Medulla oblongata (tissue), 1 donor: ENCODE measurements around the gene DGKE.

ENCODE experiments used
- DNase-seq: peaks from one replicate; pipeline ENCODE4 v3.0.0-alpha.2; 2015; ENCODE audit errors: extremely low spot score

Gene DGKE

DNA sequence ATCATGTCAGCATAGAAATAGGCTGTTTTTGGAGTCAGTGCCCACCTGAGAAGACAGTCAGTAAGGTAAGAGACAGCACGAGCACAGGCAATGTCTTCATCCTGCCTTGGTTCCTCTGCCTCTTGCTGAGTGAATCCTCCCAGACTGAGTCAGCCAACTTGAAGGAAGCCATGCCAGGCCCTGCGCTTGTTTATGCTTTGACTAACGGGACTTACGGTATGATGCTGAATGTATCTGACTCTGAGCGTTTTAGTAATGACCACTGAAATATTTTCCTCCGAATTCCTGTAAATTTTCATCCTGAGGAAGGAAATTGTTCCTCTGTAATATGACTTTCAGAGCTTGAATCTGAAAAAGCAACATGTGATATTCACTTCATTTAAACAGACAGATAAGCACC lies 18.2 kb upstream of the DGKE start:
- DNase-seq, result no peak

DNA sequence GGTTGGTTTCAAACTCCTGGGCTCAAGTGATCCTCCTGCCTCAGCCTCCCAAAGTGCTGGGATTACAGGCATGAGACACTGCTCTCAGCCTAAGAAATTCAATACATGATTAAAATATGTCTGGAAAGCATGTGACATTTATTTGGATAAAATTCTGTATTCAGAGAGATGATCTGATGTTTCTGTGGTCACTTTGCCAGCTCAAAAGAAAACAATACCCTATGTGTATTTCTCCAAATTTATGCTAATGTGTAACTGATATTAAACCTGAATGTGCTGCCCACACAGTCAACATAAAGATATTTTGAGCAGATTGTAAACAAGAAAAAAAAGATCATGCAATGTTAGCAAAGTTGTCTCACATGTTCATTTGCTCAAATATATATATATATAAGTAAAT lies 16.9 kb upstream of the DGKE start:
- no peak for DNase-seq

GRCh38 chr17:56819030-56819429 lies 14.9 kb upstream of the DGKE start:
- no peak for DNase-seq

DNA sequence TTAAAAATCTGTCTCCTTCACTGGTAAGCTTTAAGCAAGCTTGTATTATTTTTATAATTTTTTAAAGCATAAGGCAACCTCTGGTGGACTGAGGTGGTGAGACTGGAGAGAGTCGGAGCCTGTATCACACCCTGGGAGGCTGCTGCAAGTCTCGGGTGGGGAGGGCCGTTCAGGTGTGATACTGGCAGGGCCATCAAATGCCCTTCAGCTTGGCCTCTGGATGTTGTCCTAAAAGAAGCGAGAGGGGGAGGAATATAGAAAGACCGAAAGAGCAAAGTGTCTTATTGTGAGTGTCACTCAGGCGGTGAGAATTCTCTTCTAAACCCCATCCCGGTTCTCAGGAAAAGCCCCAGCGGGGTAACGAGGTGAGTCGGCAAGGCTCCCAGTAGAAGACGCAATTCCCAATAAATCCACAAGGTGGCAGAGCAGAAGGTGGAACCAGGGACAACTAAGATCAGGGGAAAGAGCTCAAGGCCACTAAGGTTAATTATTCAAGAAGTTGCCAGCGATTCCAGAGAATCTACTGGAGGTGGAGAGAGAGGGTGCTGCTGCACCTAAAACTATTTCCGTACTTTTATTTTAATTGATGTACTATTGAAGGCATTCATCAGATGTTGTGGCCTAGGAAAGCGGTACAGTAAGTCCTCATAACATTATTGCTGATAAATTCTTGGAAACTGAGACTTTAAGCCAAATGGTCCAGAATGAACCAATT lies 14.4 kb upstream of the DGKE start:
- peak; percentile 75 for DNase-seq

GRCh38 chr17:56820207-56820606 lies 13.7 kb upstream of the DGKE start:
- no peak for DNase-seq

GRCh38 chr17:56821847-56822534 lies 12.0 kb upstream of the DGKE start:
- DNase-seq, result no peak

DNA sequence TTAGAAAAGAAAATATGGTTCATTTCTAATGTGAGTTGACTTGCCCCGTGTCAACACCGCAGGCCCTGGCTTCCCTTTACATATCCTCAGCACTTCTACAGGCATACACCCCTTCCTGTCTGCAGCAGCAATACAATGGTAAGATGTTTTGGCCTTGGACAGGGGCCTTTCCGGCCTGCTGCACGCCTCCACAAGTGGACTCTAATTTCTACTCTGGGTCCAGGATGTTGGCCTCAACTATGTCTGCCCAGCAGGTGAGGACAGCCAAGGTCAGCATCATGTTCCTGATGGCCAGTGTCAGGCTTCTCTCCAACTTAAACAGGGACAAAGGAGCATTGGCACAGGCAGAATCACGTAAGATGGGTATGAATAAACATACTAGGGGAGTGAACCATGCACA lies 11.2 kb upstream of the DGKE start:
- DNase-seq, result no peak

GRCh38 chr17:56823848-56824247 lies 10.1 kb upstream of the DGKE start:
- DNase-seq, result no peak

DNA sequence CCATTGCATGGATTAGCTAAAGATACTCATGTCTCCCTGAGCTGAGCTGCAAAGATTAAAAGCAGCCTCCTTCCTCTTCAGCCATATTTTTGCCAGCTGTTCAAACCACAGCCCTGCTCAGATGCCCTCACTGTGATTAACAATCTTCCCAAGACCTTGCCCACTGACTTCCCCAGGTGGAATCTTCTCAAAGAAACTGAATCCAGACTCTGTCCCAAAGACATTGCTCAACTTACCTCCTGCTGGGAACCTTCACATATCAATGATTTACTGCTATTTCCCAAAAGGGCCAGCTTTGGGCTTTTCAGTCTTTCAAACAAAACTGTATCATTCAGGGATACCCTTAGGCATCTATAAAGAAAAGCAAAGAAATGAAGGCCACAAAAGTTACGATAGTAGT lies 9.4 kb upstream of the DGKE start:
- no peak for DNase-seq

DNA sequence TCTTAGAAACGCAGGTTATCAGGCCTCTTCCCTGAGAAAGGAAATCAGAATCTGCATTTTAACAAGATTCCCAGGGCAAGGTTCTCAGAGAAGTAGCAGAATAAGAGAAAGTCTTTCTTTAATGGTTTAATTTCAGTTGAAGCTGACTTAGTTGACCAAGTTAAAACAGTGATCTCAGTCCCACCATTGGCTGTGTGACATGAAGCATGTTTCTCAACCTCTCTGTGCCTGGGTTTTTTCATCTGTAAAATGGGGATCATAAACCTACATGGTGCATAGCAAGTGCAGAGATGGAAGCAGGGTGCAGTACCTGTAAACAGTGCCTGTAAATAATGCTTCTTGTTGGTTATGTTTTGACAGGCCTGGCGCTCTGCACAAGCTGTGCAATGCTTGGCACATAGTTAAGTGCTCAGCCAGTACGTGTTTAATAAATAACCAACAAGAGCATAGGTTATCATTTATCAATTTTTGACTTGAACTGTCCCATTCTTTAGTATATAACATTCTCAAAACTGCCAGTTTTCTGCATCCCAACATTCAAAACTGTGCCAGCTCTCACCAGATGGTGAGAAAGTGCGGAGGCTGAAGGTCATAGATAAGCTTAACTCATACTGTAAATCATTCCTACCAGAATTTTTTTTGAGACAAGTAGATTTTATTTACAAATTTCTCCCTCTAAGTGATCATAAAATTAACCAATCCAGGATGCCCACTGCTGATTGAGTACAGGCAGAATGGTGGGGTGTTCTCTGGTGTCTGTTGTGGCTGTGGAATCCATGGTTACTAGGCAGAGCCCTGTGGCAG lies 7.1 kb upstream of the DGKE start:
- no peak for DNase-seq

DNA sequence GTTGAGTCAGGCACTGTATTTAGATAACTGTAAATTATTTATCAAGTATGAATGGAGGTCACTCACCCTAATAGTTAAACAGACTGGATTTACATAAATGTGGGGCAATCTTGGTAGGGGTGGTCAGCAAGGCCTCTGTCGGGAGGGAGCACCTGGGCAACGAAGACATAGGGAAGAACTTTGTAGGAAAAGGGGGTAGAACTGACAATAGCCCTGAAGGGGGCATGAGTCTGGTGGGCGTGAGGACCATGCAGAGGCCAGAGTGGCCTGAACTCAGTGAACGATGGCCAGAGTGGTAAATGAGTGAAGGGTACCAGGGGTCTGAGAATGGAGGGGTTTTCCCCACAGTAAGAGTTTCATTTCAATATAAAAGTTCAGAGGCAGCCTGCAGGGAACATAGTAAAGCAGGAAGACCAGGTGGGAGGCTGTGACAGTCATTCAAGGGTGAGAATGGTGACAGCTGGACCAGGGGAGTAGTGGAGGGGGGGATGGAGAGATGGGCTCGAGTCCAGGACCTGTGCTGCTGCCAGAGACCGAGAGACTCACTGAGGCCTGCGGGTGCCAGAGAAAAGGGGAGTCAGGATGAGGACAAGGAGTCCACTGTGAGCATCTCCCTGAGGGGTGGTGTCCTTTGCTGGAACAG lies 3.1 kb upstream of the DGKE start:
- no peak for DNase-seq

DNA sequence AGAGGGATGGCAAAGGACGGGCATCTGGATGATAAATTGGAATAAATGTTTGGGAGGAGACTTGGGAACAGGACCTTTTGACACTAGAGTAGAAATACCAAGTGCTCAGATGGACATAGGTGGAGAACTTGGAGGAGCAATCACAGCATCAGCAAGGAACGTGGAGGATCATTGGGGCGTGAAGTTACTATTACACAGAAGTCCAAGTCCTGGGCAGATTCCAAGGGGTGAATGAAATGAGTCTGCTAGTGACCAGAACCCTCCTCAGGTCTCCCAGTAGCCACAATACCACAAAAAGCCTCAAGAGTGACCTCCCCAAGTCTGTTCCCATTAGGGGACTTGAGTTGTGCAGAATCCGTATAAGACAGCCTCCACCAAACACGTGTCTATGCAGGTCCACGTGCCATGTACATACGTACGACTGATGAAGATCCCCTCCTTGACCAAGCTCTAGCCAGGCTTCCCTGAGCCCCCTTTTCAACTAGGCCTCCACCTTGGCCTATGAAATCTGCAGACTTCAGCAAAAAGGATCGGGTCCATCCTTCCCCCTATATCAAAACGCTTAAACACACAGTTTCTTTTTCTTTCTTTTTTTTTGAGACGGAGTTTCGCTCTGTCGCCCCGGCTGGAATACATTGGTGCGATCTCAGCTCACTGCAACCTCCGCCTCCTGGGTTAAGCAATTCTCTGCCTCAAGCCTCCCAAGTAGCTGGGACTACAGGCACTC lies 2.4 kb upstream of the DGKE start:
- DNase-seq, result no peak

DNA sequence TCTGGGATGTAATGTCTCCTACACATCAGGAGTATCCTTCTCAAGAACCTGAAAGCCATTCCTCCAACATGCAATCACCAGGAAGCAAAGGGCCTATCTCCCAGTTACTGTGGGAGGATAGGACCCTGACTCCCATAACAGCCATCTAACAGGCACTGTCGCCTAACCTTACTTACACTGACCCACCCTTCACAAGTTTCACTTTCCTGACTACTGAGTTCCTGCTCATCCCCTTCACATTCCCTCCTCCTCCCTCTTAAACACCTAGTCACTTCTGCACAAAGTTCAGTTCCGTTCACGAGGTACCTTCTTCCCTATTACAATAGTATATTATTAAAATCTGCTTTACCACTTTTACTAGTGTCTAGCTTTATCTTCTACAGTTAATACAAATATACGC lies 1.5 kb upstream of the DGKE start:
- DNase-seq, result peak; percentile 12

GRCh38 chr17:56833057-56833808 lies 718 bp upstream of the DGKE start:
- peak; percentile 28 for DNase-seq

DNA sequence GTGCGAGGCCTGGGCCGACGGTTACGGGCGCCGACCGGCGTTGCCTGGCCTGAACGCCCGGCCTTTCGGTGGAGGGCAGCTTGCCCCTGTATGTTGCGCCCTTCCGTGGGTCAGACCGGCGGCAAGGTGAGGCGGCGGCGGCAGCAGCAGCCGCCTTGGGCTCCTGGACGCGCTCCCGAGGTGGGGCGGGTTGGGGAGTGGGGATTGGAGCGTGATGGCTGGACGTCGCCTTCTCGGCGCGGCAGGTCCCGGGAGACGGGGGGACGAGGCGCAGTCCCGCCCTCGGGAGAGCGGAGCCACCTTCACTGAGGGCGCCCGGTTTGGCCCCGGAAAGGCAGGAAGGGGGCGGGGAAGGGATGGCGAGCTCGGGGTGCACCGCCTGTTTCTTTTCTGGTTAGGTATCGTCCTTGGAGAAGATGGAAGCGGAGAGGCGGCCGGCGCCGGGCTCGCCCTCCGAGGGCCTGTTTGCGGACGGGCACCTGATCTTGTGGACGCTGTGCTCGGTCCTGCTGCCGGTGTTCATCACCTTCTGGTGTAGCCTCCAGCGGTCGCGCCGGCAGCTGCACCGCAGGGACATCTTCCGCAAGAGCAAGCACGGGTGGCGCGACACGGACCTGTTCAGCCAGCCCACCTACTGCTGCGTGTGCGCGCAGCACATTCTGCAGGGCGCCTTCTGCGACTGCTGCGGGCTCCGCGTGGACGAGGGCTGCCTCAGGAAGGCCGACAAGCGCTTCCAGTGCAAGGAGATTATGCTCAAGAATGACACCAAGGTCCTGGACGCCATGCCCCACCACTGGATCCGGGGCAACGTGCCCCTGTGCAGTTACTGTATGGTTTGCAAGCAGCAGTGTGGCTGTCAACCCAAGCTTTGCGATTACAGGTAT lies 671 bp downstream of the DGKE start:
- peak; percentile 18 for DNase-seq

DNA sequence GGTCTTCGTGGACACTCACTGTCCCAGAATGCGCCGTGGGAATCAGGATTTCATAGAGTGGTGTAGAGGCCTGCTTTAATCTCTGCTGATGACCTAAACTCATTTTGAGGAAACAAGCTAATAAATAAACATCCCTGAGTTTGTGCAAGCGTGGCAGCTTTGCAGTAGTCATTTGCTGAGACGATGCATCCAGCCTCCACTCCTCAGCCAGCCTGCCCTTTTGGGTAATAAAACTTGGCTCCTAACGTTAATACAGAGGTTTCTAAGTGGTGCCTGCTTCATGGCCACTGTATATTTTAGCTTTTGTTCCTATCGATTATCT lies 1.3 kb downstream of the DGKE start:
- no peak for DNase-seq

- DNase-seq, result no peak
Observed at GRCh38 chr17:56838687-56839086, 4.7 kb downstream of the DGKE start.

GRCh38 chr17:56842577-56842976 lies 8.6 kb downstream of the DGKE start:
- DNase-seq, result no peak

GRCh38 chr17:56845934-56846333 lies 12.0 kb downstream of the DGKE start:
- DNase-seq, result no peak

- no peak for DNase-seq
Observed at GRCh38 chr17:56847106-56847505, 13.2 kb downstream of the DGKE start.
